DLD1 (cell line): ENCODE data around the gene LRP1.

Source experiments
- in situ Hi-C: cut with HindIII; loops from 2 replicates; pipeline ENCODE4 v1.10.0; 2017; ENCODE audit warnings: low sequenced_read_pairs

Gene LRP1

DNA sequence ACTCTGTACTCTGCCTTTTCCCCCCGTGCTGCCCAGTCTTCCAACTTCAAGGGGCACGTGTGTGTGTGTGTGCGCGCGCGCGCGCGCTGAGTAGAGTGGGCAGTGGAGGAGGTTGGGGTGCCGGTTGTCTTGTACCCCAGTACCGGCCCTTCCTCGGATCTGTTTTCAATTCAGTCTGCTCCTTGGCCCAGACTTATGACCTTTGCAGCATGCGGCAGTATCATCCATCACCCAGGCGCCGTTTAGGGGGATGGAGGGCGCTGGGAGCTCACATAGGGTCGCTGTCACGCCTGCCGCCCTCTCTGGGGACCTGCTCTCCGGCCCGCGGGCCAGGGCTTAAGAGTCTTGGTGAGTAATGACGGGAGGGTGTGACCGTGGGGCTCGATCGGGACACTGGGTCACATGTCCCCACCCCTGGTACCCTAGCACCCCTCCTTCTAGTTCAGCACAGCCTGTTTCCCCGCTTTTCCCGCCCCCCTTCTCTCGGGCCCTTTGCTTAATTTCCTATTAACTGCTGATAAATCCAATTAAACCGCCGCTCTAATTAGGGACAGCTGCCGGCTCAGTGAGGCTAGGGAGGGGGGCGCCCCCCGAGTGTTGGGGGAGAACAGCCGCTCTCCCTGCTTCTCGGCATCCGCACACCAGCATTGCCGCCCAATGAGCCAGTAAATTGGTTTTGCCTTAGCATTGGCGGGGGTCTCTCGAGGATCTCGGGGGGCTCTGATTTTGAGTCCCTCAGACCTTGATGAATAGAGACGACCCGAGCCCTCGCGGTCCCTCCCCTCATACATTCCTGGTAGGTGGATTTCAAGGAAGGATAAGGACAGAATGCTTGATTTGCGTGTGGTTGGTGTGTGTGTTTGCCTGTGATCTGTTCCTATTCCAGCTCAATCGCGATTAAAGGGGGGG is 113.4 kb downstream of the LRP1 start:
- in situ Hi-C loops: no loop called here

DNA sequence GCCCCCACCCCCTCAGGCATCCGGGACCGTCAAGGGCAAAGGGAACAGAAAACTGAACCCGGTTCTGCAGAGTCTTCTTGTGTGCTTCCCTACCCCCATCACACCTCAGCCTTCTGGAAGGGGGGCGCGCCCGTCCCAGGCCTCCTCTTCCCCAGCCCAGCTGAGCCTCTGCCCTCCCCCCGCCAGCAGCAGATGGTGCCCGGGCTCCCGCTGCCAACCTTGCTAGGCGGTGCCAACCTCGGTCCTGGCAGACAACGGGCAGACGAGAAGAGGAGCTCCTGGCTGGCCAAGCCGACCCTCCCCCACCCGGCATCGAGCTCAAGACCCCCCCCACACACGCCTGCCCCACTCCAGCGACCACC is 114.0 kb downstream of the LRP1 start:
- in situ Hi-C loops: no loop called here

DNA sequence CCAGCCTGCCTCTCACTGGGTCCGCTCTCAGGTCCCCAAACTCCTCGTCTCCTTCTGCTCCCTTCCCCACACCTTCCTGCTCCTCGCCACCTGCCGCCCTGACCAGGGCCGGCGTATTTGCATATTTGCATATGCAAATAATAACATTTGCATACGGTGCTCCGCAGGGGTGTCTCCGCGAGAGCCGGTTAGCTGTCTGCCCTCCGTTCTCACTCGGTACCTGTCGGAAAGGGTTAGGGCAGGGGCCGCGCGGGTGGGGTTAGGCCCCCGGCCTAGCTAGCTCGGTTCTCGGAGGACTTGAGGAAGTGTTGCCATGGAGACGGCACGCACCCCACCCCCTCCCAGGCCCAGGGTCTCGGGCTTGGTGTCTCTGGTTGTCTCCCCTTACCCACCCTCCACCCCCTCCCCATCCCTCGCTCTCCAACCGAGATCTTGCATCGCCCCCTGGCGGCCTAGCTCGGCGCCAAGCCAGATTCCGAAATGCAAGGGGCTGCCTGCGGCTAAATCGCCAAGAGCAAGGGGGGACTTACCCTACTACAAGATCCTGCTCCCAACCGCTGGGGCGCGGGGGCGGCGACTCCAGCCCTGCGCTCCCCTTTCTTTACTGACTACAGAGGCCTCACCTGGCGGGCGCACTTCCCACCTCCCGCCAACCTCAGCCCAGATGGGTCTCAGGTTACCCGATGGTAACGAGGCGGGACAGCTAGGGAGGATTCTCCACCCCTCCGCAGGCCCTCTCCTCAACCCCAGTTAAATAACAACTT is 114.6 kb downstream of the LRP1 start:
- in situ Hi-C loops: no loop called here

DNA sequence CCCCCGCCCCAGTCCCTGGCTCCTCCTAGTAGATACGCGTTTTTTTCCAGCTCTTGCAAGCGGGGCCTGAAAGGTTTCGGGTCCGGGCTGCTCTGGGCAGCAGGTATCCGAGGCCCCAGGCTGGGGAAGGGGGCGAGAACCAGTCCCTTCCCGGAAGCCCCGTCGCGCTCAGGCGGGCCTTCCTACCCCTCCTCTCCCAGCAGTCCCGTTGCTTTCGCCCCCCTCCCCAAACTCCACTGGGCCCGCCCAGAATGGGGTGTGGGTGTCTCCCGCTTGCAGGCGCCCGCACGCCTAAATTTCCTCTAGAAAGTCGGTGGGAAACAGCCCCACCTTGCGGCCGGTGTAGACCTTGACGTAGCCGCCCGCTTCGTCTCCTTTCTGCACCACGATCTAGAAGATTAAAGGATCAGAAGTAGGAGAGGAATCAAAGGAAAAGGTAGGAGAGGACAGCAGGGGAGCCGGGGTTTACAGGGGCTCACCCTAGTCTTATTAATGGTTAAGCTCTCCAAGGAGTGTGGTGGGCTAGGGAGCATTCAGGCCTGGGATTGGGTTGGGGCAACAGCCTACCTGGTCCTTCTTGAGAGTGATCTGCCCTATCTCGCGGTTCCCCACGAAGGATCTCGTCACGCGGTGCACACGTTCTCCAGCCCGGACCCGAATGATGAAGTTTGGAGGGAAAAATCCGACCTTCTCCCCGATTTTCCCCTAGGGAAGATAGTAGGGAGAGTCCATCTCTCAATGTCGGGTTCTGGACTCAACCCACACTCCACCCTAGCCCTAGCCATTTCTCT is 115.4 kb downstream of the LRP1 start:
- in situ Hi-C loops: no loop called here

DNA sequence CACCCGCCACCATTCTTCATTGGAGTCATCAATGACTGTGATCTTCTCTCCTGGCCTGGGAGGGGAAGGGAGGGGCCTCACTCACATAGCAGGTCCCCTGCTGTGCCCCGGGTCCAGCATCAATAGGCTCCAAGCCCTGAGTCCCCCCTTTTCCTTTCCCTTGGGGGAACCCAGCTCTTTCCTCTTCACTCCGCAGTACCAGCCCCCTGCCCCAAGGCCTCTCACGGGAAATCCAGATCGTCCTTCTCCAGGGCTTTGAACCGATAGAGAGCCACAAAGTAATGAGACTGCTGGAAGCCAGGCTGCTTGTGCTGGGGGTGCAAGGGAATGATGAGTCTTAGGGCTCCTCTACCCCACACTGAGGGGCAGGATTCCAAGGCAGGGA is 116.0 kb downstream of the LRP1 start:
- in situ Hi-C loops: no loop called here

DNA sequence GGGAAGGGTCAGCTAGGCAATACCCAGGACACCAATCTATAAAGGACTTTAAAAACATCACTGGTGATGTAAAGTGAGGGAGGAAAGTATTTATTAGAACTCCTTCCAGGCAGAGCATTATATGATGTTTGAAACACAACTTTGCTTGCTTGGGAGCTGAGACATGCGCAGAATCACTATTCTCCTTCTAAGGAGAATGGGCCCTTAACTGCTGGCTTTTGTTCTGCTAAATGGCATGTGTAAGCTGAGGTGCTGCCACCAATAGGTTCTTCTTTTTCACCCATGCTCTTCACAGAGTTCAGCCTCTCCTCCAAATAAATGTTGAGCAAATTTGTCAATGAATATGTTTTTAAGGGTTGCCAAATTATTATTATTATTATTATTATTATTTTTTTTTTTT is 118.8 kb downstream of the LRP1 start:
- in situ Hi-C loops: no loop called here

DNA sequence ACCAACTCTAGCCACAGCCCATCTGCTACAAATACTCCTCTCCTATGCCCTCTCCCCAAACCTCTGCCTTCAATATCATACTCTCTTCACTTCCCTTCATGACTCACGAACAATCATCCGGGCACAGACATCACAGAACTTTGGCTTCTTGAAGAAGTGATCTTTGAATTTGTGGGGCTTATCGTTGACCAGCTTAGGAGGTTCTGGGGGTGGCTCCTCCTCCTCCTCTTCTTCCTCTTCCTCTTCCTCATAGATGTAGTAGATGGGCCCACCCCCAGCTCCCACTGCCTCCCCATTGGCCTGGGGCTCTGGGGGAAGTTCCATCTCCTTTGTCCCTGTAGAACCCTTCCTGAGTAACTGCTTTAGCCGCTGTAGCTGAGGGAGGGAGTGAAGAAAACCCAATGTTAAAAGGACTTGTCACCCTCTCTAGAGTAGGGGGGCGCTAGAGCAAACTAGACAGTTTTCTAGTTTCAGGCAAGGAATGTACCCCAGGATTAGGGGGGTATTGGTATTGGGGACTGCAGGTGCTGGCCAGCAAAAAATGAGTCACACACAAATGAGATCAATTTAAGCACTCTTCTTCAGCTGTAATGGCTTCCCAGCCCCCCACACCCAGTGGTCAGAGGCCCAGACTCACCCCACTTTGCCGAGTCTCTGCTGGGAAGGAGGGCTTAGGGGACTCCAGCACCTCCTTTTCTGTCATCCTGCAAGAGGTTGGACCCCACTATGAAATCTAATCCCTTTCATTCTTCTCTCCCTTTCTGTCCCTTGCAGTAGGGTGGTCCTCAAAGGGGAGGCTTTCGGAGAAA is 120.9 kb downstream of the LRP1 start:
- in situ Hi-C loops: no loop called here

DNA sequence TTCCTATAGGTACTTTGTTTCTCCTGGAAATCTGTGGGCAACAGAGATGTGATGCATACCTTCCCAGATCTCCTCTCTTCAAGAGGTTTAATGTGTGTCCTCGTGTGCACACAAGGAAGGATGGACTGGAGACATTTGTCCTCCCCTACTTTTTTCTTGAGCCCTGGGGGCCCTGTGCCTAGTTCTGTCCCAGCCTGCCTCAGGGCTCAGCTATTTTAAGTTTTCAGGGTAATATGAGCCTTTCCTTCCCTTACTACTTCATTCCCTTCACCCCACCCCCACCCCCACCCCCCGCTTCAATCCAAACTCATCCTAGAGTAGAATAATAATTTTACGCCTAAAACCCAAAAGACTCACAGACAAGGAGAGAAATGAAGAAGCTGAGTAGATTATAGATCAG is 122.3 kb downstream of the LRP1 start:
- in situ Hi-C loops: no loop called here

DNA sequence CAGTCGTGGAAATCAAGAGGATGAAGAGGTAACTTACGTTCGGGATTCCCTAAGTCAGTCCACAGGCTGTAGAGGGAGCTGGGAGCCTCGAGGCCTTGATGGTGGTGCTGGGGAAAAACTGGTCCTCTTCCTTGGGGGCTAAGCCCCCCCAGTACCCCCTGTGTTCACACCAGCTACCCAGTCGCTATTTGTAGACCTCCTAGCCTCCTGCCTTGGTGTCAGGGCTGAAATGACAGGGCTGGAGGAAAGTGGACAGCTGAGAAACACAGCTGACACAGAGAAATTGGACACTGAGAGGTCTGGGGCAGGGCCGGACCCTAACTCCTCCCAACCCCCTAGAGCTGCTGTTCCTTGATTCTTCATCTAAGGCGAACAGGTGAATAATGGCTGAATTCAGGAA is 122.7 kb downstream of the LRP1 start, which contains the start of gene STAC3:
TSS of gene STAC3 (minus strand) at position 232 of the 400 bp plus-strand sequence. CDS start 1,551 bp downstream, outside the sequence.
- in situ Hi-C loops: no loop called here

DNA sequence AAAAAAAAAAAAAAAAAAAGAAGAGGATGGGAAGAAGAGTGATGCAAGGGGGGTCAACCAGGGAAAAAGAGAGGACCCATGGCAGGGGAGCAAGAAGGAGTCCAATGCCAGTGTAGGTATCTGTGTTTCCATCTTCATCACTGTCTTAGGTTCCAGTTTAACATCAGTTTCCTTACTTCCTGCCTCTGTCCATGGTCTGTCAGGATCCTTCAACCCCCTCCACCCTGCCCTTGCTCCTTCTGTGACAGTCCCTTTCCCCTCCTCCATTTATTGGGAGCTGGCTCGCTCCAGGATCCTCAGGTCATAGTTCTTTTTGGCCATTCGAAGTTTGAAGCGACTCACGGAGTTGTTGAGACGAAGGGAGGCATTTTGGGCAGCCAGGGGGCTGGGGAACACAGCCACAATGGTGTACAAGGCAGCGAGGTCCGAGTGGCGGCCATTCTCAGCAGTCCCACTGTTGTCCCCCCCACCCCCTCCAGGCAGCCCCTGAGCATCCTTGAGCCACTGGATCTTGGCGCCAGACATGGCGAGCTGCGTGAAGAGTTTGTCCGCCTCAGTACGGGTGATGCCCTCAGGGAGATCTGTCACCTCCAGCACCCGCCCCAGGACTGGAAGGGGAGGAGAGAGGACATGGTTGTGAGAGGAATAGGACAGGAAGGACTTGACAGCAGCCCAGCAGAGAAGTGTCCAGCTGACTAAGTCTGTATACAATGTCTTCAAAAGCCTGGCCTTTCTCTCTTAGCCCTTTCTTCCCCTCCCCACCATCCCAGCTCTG is 126.4 kb downstream of the LRP1 start:
- in situ Hi-C loops: no loop called here

DNA sequence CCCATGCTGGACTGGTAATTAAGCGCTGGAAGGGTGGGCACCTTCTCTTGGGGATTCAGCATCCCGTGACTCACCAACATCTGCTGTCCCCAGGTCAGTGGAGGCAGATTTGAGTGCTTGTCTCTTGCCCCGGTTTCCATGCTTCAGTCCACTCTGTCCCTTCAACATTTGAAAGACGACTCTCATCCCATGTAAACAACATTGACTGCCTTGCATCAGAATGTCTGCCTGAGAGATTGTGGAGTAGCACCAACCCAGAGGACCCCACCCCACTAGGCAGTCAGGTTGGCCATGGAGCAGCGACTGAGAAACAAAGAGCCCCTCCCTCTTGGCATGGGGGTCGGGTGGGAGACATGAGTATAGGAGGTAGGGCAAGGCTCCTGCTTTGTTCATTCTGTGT is 127.6 kb downstream of the LRP1 start:
- in situ Hi-C loops: no loop called here

DNA sequence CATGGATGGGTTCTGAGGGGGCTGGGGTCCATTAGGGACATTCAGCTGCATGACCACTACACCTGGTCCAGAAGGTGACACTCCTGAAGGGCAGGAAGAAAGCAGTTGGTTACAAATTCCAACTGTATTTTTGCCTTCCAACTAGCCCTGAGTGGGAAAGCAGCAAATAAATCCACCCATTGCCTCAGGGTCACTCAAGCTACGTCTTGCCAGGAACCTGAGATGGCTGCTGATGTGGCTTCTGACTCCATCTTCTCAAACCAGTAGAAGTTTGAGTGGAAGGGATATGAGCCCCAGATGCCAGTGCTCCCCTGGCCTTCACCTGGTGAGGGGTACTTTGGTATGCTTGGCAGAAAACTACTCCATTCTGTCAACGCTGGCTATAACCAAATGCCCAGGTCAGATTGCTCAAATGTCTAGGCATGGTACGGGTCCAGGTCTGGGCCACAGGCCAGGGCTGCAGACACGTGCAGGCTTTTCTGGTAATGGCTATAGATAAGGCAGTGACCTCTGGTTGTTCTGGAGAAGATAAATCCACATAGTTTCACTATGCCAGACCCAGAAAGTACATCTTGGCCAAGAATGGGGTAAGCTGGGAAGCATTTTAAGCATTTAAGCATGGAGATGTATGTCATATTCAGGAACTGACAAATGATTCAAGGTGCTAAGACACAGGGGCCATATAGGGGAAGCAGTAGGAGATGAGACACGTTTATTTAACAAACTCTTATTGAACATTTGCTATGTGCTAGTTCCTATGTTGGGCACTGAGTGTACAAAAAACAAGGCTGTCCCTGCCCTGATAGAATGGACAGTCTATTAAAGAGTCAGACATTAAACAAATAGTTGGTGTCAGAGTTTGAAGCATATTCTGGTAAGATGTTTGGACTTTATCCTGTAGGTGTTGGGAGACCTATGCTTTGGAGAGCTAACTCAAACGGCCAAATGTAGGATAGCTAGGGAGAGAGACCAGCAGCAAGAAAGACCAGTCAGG is 131.0 kb downstream of the LRP1 start:
- in situ Hi-C loops: no loop called here

DNA sequence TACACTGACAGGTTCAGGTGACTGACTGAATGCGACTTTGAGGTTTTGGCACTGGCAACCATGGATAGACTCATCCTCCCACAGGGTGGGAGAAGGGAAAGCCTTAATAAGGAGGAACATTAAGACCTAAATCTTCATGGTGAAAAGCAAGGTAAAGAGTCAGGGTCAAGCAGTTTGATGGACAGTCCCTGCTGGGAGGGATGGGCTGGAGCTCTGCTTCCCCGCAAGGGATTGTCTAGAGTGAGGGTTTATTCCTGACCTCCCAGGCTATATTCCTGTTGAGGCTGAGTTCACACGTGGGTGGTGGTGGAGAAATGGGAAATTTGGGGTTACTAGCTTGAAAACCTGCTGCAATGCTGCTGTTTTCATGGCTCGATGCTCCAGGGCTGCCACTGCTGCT is 132.1 kb downstream of the LRP1 start:
- in situ Hi-C loops: no loop called here

DNA sequence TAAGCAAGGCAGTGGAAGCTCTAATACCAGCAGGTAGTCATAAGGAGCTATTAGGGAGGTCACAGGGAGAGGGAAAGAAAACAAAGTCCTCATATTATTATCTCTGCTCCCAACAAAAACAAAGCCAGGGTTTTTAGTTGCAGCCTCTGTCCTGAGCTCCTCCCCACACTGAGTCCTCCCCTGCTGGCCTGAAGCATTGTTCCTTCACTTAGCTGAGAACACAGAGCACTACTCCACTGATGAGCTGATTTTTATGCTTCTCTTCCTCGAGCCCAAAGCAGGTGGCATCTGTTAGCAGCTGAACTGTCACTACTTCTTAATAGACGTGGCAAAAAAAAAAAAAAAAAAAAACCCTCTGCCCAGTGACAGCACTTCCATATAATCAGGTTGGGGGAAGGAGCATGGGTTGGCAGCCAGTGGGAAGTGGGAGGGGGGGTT is 133.2 kb downstream of the LRP1 start:
- in situ Hi-C loops: no loop called here

DNA sequence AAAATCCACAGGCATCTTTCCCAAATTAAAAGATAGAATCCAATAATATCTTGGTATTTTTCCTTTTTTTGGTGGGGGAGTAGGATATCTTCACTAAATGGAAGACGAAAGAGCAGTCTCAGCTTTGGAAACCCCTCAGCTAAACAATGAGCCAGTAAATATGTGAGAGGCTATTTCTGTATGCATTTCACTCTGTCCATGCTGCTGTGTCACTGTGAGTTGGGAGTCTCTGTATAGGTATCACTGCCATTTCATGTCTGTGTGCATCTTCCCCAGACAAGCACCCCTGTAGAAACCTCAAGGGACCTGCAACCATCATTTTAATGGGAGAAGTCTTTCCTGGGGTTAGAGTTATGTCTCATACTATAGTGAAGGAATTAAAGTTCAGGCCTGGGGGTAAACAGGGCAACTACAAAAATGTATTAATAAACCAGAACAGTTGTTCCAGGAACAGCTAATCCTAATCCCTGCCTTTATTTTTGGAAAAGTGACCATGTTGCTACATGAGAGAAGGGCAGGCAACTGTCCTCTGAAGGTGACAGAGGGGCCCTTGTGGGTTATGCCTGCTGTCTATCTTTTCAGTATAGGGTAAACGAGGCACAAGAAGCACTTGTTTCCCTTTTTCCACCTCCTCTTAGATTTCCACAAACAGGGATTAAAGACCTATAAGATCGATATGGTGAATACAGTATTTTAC is 134.0 kb downstream of the LRP1 start:
- in situ Hi-C loops: no loop called here
